CD14-positive monocyte (primary cell): ENCODE measurements around the gene ZNF638. TPM values are rescaled to one million over a fixed set of nuclear protein-coding genes. Genes with fewer than 3 reads are reported as not detected.

Experiments used
- DNase-seq, 3 donors: peaks; one replicate each; pipeline ENCODE4 v3.0.0-alpha.2; 2011 to 2022
- H2AFZ ChIP-seq: 2 replicates; pipeline ENCODE4 v1.6.0; 2012; ENCODE audit warnings: mild to moderate bottlenecking, low read depth, low read length, inconsistent platforms; ENCODE audit not compliant: insufficient read depth, poor library complexity, severe bottlenecking
- H3K27ac ChIP-seq, 2 donors: 1 replicate in 1 of 2; 2 replicates in 1 of 2; pipeline ENCODE4 v1.5.1; 2012 to 2013; ENCODE audit warnings: low read length in 2 of 2, control low read depth in 1 of 2, inconsistent platforms in 1 of 2, low read depth in 1 of 2, mild to moderate bottlenecking in 1 of 2
- H3K27me3 ChIP-seq, 2 donors: one replicate each; pipeline versions ENCODE4 v1.6.0 to v1.6.1; 2011 to 2013; ENCODE audit warnings: low read length in 2 of 2; ENCODE audit not compliant: control insufficient read depth in 2 of 2, insufficient read depth in 2 of 2
- H3K36me3 ChIP-seq, 2 donors: replicated peaks in 1 of 2; 1 replicate in 1 of 2; 2 replicates in 1 of 2; pipeline versions ENCODE4 v1.5.1 to v1.6.1; 2012 to 2013; ENCODE audit warnings: low read length in 2 of 2, control low read depth in 1 of 2, inconsistent platforms in 1 of 2, mild to moderate bottlenecking in 1 of 2; ENCODE audit not compliant: insufficient read depth in 2 of 2, control insufficient read depth in 1 of 2
- H3K4me1 ChIP-seq, 2 donors: 1 replicate in 1 of 2; 2 replicates in 1 of 2; pipeline versions ENCODE4 v1.5.1 to v1.6.1; 2012 to 2013; ENCODE audit warnings: low read length in 2 of 2, control low read depth in 1 of 2, inconsistent platforms in 1 of 2, mild to moderate bottlenecking in 1 of 2, moderate library complexity in 1 of 2; ENCODE audit not compliant: insufficient read depth in 2 of 2, control insufficient read depth in 1 of 2
- H3K4me2 ChIP-seq: replicated peaks from 2 replicates; pipeline ENCODE3; 2012; ENCODE audit warnings: low read length, moderate library complexity, mild to moderate bottlenecking; ENCODE audit not compliant: poor library complexity, severe bottlenecking; ENCODE audit errors: extremely low read depth
- H3K4me3 ChIP-seq, 3 experiments: fragments of 200-600 bp in 1 of 3; sonication (generic) in 1 of 3; replicated peaks in 1 of 3; 1 replicate in 2 of 3; 2 replicates in 1 of 3; pipeline ENCODE4 v1.5.1; 2011 to 2013; ENCODE audit warnings: low read length in 3 of 3, mild to moderate bottlenecking in 3 of 3, control low read depth in 2 of 3, low read depth in 2 of 3, inconsistent platforms in 1 of 3, moderate library complexity in 1 of 3
- H3K79me2 ChIP-seq: 2 replicates; pipeline ENCODE4 v1.6.0; 2012; ENCODE audit warnings: mild to moderate bottlenecking, control low read depth, inconsistent platforms, low read length, moderate library complexity; ENCODE audit not compliant: insufficient read depth
- H3K9ac ChIP-seq: 2 replicates; pipeline ENCODE4 v1.6.0; 2017; ENCODE audit warnings: low read length, mild to moderate bottlenecking; ENCODE audit not compliant: insufficient read depth, poor library complexity, severe bottlenecking
- H3K9me3 ChIP-seq, 2 donors: replicated peaks in 1 of 2; 1 replicate in 1 of 2; 2 replicates in 1 of 2; pipeline versions ENCODE4 v1.5.1 to v1.6.1; 2012 to 2013; ENCODE audit warnings: low read length in 2 of 2, control low read depth in 1 of 2; ENCODE audit not compliant: control insufficient read depth in 1 of 2, insufficient read depth in 1 of 2
- H4K20me1 ChIP-seq: 2 replicates; pipeline ENCODE4 v1.6.0; 2012; ENCODE audit warnings: mild to moderate bottlenecking, low read length, control low read depth, moderate library complexity; ENCODE audit not compliant: insufficient read depth
- H3K27ac Mint-ChIP-seq, 7 donors: one replicate each; pipeline ENCODE4 v1.8.0; 2020; ENCODE audit warnings: mild to moderate bottlenecking in 7 of 7, mixed read lengths in 7 of 7, moderate library complexity in 6 of 7, inconsistent platforms in 2 of 7
- H3K27me3 Mint-ChIP-seq, 3 donors: one replicate each; pipeline ENCODE4 v1.8.0; 2021 to 2022; ENCODE audit warnings: low read depth in 3 of 3, mild to moderate bottlenecking in 3 of 3, mixed read lengths in 3 of 3, moderate library complexity in 3 of 3, inconsistent platforms in 1 of 3
- H3K36me3 Mint-ChIP-seq, 2 donors: one replicate each; pipeline ENCODE4 v1.8.0; 2020; ENCODE audit warnings: mixed read lengths in 2 of 2, inconsistent platforms in 1 of 2, mild to moderate bottlenecking in 1 of 2
- H3K4me1 Mint-ChIP-seq: one replicate; pipeline ENCODE4 v1.8.0; 2020; ENCODE audit warnings: mild to moderate bottlenecking, mixed read lengths
- H3K4me3 Mint-ChIP-seq, 2 donors: one replicate each; pipeline ENCODE4 v1.8.0; 2020; ENCODE audit warnings: mild to moderate bottlenecking in 2 of 2, mixed read lengths in 2 of 2, moderate library complexity in 1 of 2
- H3K9me3 Mint-ChIP-seq, 7 donors: one replicate each; pipeline ENCODE4 v1.8.0; 2020 to 2022; ENCODE audit warnings: mixed read lengths in 7 of 7, mild to moderate bottlenecking in 6 of 7, moderate library complexity in 6 of 7, inconsistent platforms in 2 of 7
- WGBS: methylation state at CpG from one replicate; pipeline ENCODE4 v1.1.5; 2013; ENCODE audit warnings: missing lambda C conversion rate; ENCODE audit not compliant: insufficient coverage; 5-methylcytosine and 5-hydroxymethylcytosine counted together
- intact Hi-C, 2 donors: fragments of 100-400 bp; cut with micrococcal nuclease; formaldehyde crosslinking; loops; one replicate each; pipeline versions ENCODE4 v1.15.0 to v1.15.1; 2023
- polyA plus RNA-seq, 3 donors: library from polyadenylated mRNA; depleted of rRNA in 1 of 3; unstranded in 2 of 3; stranded (reverse) in 1 of 3; fragments of 300-500 nt in 2 of 3; fragments of >200 nt in 1 of 3; fragmentation: Illumina TruSeq in 2 of 3; gene quantifications; 1 replicate in 2 of 3; 2 replicates in 1 of 3; pipeline ENCODE4 v1.2.3, GENCODE V29; 2012 to 2021
- TF ChIP-seq, protein P1 (sequence below): fragments of 200-600 bp; IDR thresholded peaks from one replicate; pipeline ENCODE4 v1.8.0; 2022; ENCODE audit warnings: antibody characterized with exemption, mild to moderate bottlenecking

Gene ZNF638
- polyA plus RNA-seq, 3 donors, result 19.1 to 64.6 (median 22.4) TPM

DNA sequence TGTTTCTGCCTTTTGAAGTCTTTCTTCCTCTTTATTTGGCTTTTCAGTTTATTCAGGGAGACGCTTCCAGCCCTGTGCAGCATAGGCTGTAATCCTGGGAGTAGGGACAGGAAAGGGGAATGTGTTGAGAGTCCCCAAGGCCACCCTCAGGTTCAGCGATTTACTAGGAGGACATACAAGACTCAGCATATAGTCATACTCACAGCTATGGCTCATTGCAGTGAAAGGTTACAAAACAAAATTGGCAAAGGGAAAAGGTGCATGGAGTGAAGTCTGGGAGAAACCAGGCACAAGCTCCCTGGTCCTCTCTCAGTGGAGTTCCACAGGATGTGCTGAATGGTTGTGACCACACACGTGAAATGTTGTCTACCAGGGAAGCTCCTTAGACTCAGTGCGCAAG is 49.6 kb upstream of the ZNF638 start:
- Histone ChIP-seq H3K9ac (no peak overlapping the region), H2AFZ (no peak overlapping the region), H3K36me3 (no peaks in the 10 kb centered on the region), H3K4me3 (no peak overlapping the region), H3K9me3 (no peaks in the 10 kb centered on the region), H3K79me2 (no peaks in the 10 kb centered on the region), H4K20me1 (no peaks in the 10 kb centered on the region), H3K4me2 (no peak overlapping the region), H3K27ac (no peak overlapping the region), H3K27me3 (no peaks in the 10 kb centered on the region), H3K4me1 (peaks cover 11 to 12% of the 10 kb centered on the region in 2 donors)
- 100% methylated on average over 2 of the region's 4 CpGs for WGBS
- Mint-ChIP-seq H3K27ac (no peak overlapping the region), H3K4me3 (no peak overlapping the region), H3K36me3 (no peaks in the 10 kb centered on the region), H3K9me3 (no peaks in the 10 kb centered on the region), H3K4me1 (peaks cover 14% of the 10 kb centered on the region), H3K27me3 (peaks cover 0 to 8% (median 8%) of the 10 kb centered on the region in 3 donors)
- TF ChIP-seq, protein P1, sequence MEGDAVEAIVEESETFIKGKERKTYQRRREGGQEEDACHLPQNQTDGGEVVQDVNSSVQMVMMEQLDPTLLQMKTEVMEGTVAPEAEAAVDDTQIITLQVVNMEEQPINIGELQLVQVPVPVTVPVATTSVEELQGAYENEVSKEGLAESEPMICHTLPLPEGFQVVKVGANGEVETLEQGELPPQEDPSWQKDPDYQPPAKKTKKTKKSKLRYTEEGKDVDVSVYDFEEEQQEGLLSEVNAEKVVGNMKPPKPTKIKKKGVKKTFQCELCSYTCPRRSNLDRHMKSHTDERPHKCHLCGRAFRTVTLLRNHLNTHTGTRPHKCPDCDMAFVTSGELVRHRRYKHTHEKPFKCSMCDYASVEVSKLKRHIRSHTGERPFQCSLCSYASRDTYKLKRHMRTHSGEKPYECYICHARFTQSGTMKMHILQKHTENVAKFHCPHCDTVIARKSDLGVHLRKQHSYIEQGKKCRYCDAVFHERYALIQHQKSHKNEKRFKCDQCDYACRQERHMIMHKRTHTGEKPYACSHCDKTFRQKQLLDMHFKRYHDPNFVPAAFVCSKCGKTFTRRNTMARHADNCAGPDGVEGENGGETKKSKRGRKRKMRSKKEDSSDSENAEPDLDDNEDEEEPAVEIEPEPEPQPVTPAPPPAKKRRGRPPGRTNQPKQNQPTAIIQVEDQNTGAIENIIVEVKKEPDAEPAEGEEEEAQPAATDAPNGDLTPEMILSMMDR, result no peak
- intact Hi-C loops, result no loop called here
- no peak for DNase-seq

DNA sequence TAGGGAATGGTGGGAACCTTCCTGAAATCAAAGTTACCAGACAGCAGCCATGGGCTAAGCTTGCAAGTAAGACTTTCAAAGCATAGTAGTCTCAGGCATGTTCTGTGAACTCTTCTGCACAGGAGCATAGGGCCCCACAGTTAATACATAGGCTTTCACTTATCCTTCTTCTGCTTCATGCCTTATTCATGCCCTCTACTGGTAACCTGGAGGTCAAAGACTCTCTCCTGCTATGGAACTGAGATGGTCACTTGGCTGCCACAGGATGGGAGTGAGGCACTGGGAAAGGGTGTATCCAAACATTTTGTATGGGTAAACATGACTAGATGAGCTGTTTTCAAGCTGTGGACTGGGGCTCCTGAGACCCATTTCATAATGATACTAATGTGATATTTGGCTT is 49.1 kb upstream of the ZNF638 start:
- no peak overlapping the region for H3K4me3 Mint-ChIP-seq
- intact Hi-C loops, result no loop called here
- Histone ChIP-seq H2AFZ (no peak overlapping the region), H3K36me3 (no peaks in the 10 kb centered on the region), H3K4me2 (no peak overlapping the region), H3K4me3 (no peak overlapping the region), H3K79me2 (no peaks in the 10 kb centered on the region), H3K9ac (no peak overlapping the region), H4K20me1 (no peaks in the 10 kb centered on the region), H3K27me3 (no peaks in the 10 kb centered on the region), H3K27ac (no peak overlapping the region), H3K9me3 (no peaks in the 10 kb centered on the region), H3K4me1 (peaks cover 6% of the 10 kb centered on the region in 2 donors)
- no peaks in the 10 kb centered on the region for H3K36me3 Mint-ChIP-seq
- no peak overlapping the region for H3K27ac Mint-ChIP-seq
- H3K9me3 Mint-ChIP-seq, result no peaks in the 10 kb centered on the region
- peaks cover 9% of the 10 kb centered on the region for H3K4me1 Mint-ChIP-seq
- DNase-seq, result no peak
- TF ChIP-seq, protein P1, result no peak
- H3K27me3 Mint-ChIP-seq, result peaks cover 0 to 4% (median 3%) of the 10 kb centered on the region in 3 donors
